LNCAP (cell line): ENCODE measurements around the gene ORM2.

Experiments
- TF ChIP-seq, protein P1 (sequence below): fragments of 450-650 bp; IDR thresholded peaks from 2 replicates; pipeline ENCODE4 v1.5.1; 2017; ENCODE audit warnings: mild to moderate bottlenecking

ORM2 gene

DNA sequence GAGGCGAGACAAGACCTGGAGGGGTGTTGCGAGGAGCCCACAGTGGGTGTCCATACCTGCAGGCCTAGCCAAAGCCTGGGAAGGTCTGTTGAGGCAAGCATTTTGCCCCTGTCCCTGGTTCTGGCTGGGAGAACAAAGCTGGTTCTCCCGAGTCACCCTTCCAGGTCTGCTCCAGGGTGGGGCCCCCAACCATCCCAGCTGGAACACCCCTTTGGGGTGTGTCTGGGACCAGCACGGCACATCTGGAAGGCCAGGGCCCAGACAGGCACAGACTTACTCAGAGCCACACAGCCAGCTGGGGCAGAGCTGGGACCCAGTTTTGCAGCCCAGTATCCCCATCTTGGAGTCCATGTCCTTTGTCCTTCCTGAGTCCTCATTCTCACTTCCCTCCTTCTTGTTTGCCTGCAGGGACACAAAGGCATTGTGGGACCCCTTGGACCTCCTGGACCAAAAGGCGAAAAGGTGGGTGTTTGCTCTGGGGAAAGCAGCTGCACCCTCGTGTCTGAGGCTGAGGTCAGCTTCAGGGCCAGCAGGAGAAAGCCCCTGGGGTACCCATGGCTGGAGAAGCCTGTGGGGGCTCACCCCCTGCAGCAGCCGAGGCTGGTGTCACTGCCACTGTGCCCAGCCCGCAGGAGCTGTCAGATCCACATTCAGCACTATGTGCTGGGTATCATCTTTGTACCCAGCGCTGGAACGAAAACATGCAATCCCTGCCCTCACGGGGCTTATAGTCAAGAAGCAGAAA lies 45.2 kb upstream of the ORM2 start:
- TF ChIP-seq, protein P1, sequence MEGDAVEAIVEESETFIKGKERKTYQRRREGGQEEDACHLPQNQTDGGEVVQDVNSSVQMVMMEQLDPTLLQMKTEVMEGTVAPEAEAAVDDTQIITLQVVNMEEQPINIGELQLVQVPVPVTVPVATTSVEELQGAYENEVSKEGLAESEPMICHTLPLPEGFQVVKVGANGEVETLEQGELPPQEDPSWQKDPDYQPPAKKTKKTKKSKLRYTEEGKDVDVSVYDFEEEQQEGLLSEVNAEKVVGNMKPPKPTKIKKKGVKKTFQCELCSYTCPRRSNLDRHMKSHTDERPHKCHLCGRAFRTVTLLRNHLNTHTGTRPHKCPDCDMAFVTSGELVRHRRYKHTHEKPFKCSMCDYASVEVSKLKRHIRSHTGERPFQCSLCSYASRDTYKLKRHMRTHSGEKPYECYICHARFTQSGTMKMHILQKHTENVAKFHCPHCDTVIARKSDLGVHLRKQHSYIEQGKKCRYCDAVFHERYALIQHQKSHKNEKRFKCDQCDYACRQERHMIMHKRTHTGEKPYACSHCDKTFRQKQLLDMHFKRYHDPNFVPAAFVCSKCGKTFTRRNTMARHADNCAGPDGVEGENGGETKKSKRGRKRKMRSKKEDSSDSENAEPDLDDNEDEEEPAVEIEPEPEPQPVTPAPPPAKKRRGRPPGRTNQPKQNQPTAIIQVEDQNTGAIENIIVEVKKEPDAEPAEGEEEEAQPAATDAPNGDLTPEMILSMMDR: no peak

- TF ChIP-seq, protein P1: no peak
Observed at GRCh38 chr9:114285166-114285867, 44.4 kb upstream of the ORM2 start.

DNA sequence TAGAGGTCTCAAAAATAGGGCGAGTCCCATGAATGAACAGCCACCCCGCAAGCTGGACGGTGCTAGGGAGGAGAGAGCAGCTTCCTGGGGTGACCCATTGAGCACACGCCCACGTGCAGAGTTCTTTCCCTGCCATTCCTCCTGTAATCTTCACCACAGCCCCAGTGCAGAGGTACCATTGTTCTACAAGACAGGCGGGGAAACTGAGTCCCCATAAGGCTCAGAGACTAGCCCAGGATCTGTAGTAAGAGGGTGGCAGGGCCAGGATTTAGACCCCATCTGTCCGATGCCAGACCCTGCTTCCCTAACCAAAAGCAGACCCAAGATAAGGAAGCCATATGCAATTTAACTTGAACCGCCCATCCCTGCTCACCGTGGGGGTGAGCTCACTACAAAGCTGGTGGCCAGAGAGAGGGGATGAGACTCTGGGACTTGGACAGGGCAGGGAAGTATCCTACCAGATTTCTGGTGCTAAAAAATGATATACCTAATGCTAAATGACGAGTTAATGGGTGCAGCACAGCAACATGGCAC lies 43.5 kb upstream of the ORM2 start:
- TF ChIP-seq, protein P1: no peak

DNA sequence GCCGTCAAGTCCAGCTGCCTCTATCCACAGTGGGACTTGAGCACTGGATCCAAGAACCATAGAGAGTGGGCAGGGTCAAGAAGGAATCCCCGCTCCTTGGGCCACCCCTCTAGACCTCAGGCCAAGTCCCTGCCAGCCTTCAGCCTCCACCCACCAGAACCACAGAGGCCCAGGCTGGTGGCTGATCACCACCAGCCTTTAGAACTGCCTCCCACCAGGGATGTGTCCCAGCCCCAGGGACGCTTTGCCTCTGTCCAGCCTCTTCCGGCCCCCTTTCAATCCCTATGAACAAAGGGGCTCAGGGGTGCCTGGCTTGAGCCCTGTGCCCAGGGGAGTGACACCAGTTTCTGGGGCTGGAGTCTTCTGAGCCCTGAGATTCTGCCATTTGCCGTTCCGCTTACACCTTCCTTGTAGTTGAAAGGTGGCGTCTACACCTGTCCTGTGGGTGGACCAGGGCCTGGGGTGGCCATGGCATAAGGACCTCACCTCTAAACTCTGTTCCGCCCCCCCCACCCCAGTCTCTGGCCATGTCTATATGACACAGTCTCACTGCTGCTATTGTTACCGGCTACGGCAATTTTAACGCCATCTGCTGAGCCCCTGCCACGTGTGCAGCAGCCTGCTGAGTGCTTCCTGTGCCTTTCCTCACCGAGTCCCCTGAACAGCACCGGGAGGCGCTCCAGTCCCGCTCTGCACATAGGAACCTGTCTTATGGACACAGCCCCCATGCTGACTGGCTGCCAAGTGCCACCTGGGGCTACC lies 42.5 kb upstream of the ORM2 start:
- TF ChIP-seq, protein P1: no peak

DNA sequence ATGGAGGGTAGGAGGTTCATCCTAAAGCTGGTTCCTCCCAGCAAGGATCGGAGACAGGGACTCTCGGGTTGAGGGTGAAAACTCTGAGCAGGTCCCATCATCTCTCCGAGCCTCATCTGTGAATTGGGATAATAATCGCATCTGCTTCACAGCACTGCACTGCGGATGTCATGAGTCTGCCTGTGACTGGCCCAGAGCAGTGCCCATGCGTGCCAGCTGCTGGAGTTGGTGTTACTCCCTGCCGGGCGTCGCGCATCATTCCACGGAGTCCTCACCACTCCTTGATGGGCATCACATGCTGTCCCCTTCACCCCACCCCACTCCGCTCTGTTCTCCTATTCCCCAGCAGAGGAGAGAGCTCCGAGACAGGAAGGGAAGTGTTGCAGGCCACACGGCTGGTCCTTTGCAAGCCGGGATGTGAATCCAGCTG lies 41.9 kb upstream of the ORM2 start:
- TF ChIP-seq, protein P1: no peak

- TF ChIP-seq, protein P1: no peak
Observed at GRCh38 chr9:114288193-114289091, 41.2 kb upstream of the ORM2 start.
